RKO (cell line): ENCODE data around the gene ARHGAP4.

ENCODE experiments used
- DNase-seq: peaks from one replicate; pipeline ENCODE4 v3.0.0-alpha.2; 2016; ENCODE audit warnings: low spot score

The ARHGAP4 gene

GRCh38 chrX:153963546-153963945 is 37.5 kb upstream of the ARHGAP4 start:
- DNase-seq = no peak

- DNase-seq = no peak
These were observed 35.2 kb upstream of the ARHGAP4 start for GRCh38 chrX:153961292-153961691.

- DNase-seq = no peak
These were observed 34.7 kb upstream of the ARHGAP4 start for GRCh38 chrX:153960786-153961185.

- DNase-seq = no peak
These were observed 34.0 kb upstream of the ARHGAP4 start for GRCh38 chrX:153960077-153960476.

GRCh38 chrX:153959649-153960048 is 33.6 kb upstream of the ARHGAP4 start:
- no peak for DNase-seq

- no peak for DNase-seq
These were observed 32.5 kb upstream of the ARHGAP4 start for GRCh38 chrX:153958605-153959004.

GRCh38 chrX:153957224-153957623 is 31.2 kb upstream of the ARHGAP4 start:
- DNase-seq = no peak

GRCh38 chrX:153956044-153956907 is 30.2 kb upstream of the ARHGAP4 start:
- no peak for DNase-seq

- DNase-seq = no peak
These were observed 29.2 kb upstream of the ARHGAP4 start for GRCh38 chrX:153955228-153955732.

- DNase-seq = no peak
These were observed 28.6 kb upstream of the ARHGAP4 start for GRCh38 chrX:153954558-153955227.

GRCh38 chrX:153953892-153954557 is 28.0 kb upstream of the ARHGAP4 start:
- DNase-seq = no peak

GRCh38 chrX:153953342-153953830 is 27.3 kb upstream of the ARHGAP4 start:
- DNase-seq = peak; percentile 61

- no peak for DNase-seq
These were observed 26.4 kb upstream of the ARHGAP4 start for GRCh38 chrX:153952373-153953026.

GRCh38 chrX:153951683-153952372 is 25.8 kb upstream of the ARHGAP4 start:
- no peak for DNase-seq

- DNase-seq = no peak
These were observed 24.1 kb upstream of the ARHGAP4 start for GRCh38 chrX:153950127-153950526.

- DNase-seq = no peak
These were observed 23.1 kb upstream of the ARHGAP4 start for GRCh38 chrX:153948847-153949805.

- DNase-seq = no peak
These were observed 22.0 kb upstream of the ARHGAP4 start for GRCh38 chrX:153948002-153948466.

- DNase-seq = peak; percentile 92
These were observed 21.1 kb upstream of the ARHGAP4 start for GRCh38 chrX:153947009-153947769.
